ENCODE results near the gene COASY.

Gene COASY

DNA sequence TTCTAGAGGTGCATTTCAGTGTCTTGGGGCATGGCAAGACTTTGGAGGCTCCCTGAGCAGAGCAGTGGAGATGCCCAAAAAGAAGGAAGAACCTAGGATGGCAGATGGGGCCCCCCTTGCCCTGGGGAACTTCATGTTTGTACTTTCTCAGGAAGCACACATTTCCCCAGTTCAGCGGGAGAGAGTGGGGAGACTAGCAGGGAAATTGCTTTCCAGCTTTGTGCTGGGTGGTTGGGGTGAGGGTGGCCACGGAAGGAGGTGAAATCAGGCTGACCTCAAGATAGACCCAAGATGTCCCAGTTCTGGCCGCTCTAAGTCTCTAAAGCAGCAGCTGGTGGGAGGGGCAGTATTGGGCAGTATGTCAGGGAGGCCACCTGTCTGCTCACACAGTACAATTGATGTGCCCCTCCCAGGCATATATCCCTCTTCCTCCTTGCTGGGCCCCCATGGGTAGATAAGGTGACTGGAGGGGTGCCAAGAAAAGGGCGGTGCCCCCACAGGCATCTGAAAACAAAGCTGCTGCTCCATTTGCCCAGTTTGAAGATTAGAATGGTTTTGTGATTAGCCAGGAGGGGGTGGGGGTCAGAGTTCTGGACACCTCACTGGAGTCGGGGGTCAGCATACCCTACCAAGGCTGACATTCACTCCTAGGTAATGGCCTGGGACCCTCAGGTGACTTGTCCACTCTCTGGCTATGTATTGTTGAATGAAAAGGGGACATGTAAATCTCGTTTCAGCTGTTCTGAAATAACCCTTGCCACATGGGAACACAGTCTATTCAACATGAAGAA, 43.0 kb upstream of the COASY start:
- TF ChIP-seq FOXP2 (optimal IDR thresholded peaks at IDR 0.05; ENCODE audit: borderline replicate concordance, extremely low read depth, extremely low read length, insufficient read depth) (no peak), POLR2AphosphoS5 (IDR thresholded peaks at IDR 0.05; ENCODE audit: low read depth, low read length) (no peak), SIN3A (IDR thresholded peaks at IDR 0.05; ENCODE audit: borderline replicate concordance, insufficient read depth, low read length) (no peak), TAF1 (IDR thresholded peaks at IDR 0.05; ENCODE audit: borderline replicate concordance, insufficient read depth, low read length) (no peak)
- TF ChIP-seq, protein P1, sequence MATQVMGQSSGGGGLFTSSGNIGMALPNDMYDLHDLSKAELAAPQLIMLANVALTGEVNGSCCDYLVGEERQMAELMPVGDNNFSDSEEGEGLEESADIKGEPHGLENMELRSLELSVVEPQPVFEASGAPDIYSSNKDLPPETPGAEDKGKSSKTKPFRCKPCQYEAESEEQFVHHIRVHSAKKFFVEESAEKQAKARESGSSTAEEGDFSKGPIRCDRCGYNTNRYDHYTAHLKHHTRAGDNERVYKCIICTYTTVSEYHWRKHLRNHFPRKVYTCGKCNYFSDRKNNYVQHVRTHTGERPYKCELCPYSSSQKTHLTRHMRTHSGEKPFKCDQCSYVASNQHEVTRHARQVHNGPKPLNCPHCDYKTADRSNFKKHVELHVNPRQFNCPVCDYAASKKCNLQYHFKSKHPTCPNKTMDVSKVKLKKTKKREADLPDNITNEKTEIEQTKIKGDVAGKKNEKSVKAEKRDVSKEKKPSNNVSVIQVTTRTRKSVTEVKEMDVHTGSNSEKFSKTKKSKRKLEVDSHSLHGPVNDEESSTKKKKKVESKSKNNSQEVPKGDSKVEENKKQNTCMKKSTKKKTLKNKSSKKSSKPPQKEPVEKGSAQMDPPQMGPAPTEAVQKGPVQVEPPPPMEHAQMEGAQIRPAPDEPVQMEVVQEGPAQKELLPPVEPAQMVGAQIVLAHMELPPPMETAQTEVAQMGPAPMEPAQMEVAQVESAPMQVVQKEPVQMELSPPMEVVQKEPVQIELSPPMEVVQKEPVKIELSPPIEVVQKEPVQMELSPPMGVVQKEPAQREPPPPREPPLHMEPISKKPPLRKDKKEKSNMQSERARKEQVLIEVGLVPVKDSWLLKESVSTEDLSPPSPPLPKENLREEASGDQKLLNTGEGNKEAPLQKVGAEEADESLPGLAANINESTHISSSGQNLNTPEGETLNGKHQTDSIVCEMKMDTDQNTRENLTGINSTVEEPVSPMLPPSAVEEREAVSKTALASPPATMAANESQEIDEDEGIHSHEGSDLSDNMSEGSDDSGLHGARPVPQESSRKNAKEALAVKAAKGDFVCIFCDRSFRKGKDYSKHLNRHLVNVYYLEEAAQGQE (IDR thresholded peaks at IDR 0.05; ENCODE audit: insufficient read depth in 1 of 2, low read depth in 2 of 2, low read length in 2 of 2) = no peak

DNA sequence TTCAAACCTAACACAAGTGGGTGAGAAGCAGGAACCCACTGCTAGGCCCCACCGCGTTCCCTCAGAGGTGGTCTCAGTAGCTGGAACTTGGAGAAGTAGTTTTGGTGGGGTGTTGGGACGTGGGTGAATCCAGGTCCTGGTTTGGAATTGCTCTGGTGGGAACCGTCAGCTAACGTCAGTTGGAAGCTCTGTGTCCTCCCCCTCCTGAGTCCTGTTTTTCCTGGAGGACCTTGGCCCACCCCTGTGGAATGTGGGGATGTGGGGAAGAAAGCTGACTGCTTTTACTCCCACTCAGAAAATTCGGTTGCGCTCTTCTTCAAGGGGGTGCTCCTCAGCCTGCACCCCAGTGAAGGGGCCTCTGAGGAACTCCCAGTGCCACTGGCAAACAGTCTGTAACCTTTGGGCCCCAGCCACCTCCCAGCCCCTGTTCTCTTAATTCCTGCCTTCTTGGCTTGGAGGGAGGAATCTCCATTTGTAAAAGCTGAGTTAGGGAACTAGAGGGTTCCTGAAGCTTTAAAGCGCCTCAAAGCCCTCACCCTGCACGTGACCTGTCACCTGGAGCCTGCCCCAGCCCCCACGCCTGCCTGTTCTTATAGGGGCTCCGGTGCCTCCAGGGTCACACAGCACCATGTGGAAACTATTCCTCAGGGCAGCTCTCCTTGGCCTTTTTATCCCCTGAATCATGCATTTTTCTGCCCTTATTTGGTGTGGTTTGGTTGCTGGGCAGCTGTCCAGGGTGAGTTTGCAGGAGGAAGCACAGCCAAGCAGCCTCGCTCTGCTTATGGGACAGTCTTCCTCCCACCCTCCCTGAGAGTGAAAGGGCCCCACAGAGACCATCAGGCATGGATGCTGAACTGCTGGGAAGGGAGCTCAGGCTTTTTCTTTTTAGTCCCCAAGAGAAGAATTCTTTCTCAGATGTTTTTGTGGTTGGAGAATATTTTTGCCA, 42.1 kb upstream of the COASY start:
- TF ChIP-seq POLR2AphosphoS5 (IDR thresholded peaks at IDR 0.05; ENCODE audit: low read depth, low read length) = no peak
- TF ChIP-seq, protein P1 (IDR thresholded peaks at IDR 0.05; ENCODE audit: insufficient read depth in 1 of 2, low read depth in 2 of 2, low read length in 2 of 2) = peak; percentile 69 to 87; a peak in 3 of 4 replicates
- no peak for TF ChIP-seq FOXP2 (optimal IDR thresholded peaks at IDR 0.05; ENCODE audit: borderline replicate concordance, extremely low read depth, extremely low read length, insufficient read depth)
- TF ChIP-seq SIN3A (IDR thresholded peaks at IDR 0.05; ENCODE audit: borderline replicate concordance, insufficient read depth, low read length) = peak; percentile 71; the same call in 1 of the 2 replicates

DNA sequence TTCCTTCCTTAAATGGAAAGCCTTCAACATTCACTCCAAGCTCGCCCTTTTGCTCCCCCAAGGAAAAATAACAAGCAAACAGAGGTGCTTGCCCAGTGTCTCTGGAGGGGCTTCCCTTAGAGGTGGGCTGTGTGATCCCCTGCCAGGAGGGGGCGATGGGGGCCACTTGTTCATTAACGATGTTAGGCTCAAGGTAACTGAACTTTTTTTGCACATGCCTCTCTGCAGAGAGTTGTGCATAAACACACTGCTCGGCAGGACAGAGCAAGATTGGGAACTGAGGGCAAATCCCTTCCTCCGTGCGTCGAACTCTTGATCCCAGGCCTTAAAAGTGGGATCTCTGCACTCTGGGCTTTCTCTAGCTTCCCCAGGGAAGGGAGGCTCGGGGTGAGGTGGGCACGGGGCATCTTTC, 41.4 kb upstream of the COASY start:
- TF ChIP-seq, protein P1 (IDR thresholded peaks at IDR 0.05; ENCODE audit: insufficient read depth in 1 of 2, low read depth in 2 of 2, low read length in 2 of 2) = no peak
- no peak for TF ChIP-seq FOXP2 (optimal IDR thresholded peaks at IDR 0.05; ENCODE audit: borderline replicate concordance, extremely low read depth, extremely low read length, insufficient read depth)
- no peak for TF ChIP-seq SIN3A (IDR thresholded peaks at IDR 0.05; ENCODE audit: borderline replicate concordance, insufficient read depth, low read length)
- TF ChIP-seq TAF1 (IDR thresholded peaks at IDR 0.05; ENCODE audit: borderline replicate concordance, insufficient read depth, low read length) = no peak
- no peak for TF ChIP-seq POLR2AphosphoS5 (IDR thresholded peaks at IDR 0.05; ENCODE audit: low read depth, low read length)

DNA sequence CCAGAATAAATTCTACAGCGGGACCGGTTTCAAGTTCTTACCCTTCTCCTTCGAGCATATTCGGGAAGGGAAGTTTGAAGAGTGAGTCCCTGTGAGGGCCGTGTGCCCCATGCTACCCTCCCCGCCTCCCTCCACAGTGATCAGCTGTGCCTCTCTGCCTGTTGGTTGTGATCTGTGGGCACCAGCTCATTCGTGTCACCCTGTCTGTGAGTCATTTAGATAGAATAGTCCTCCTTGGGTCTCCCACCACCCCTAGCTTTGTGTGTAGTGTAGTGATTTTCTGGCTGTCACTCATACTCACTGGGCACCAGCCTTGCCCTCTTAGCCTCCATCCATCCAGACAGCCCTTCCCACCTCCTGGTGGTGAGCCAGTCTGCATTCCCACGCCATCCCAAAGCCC, 40.9 kb upstream of the COASY start:
- TF ChIP-seq SIN3A (IDR thresholded peaks at IDR 0.05; ENCODE audit: borderline replicate concordance, insufficient read depth, low read length) = no peak
- TF ChIP-seq, protein P1 (IDR thresholded peaks at IDR 0.05; ENCODE audit: insufficient read depth in 1 of 2, low read depth in 2 of 2, low read length in 2 of 2) = no peak
- TF ChIP-seq FOXP2 (optimal IDR thresholded peaks at IDR 0.05; ENCODE audit: borderline replicate concordance, extremely low read depth, extremely low read length, insufficient read depth) = no peak
- TF ChIP-seq POLR2AphosphoS5 (IDR thresholded peaks at IDR 0.05; ENCODE audit: low read depth, low read length) = no peak
- TF ChIP-seq TAF1 (IDR thresholded peaks at IDR 0.05; ENCODE audit: borderline replicate concordance, insufficient read depth, low read length) = no peak

Measured in PFSK-1 (cell line).